CD4-positive, alpha-beta T cell treated with Interleukin-17A for 4 hours (primary cell): Measurements from ENCODE around the gene SMC1B.
A peak's percentile ranks its signal among the peaks of the same experiment; 100 is the strongest.
"Not testable (repeated sequence)": the region's sequence is repeated elsewhere in the genome, so short reads cannot be mapped to it uniquely, and the experiment has no call there.

Experiments
- DNase-seq: peaks from one replicate; pipeline ENCODE4 v3.0.0-alpha.2; 2020; ENCODE audit warnings: mixed read lengths

The SMC1B gene

GRCh38 chr22:45421349-45422055, 8.1 kb upstream of the SMC1B start:
- no peak for DNase-seq

- no peak for DNase-seq
Observed at GRCh38 chr22:45420539-45420938, 7.1 kb upstream of the SMC1B start.

- DNase-seq: no peak
Observed at GRCh38 chr22:45420011-45420410, 6.6 kb upstream of the SMC1B start.

GRCh38 chr22:45418770-45419138, 5.4 kb upstream of the SMC1B start:
- DNase-seq: no peak

GRCh38 chr22:45418056-45418769, 4.8 kb upstream of the SMC1B start:
- no peak for DNase-seq

GRCh38 chr22:45413013-45413367, 409 bp downstream of the SMC1B start:
- DNase-seq: no peak

GRCh38 chr22:45407793-45408192, 5.6 kb downstream of the SMC1B start:
- DNase-seq: no peak

- no peak for DNase-seq
Observed at GRCh38 chr22:45402466-45402985, 10.9 kb downstream of the SMC1B start.

DNA sequence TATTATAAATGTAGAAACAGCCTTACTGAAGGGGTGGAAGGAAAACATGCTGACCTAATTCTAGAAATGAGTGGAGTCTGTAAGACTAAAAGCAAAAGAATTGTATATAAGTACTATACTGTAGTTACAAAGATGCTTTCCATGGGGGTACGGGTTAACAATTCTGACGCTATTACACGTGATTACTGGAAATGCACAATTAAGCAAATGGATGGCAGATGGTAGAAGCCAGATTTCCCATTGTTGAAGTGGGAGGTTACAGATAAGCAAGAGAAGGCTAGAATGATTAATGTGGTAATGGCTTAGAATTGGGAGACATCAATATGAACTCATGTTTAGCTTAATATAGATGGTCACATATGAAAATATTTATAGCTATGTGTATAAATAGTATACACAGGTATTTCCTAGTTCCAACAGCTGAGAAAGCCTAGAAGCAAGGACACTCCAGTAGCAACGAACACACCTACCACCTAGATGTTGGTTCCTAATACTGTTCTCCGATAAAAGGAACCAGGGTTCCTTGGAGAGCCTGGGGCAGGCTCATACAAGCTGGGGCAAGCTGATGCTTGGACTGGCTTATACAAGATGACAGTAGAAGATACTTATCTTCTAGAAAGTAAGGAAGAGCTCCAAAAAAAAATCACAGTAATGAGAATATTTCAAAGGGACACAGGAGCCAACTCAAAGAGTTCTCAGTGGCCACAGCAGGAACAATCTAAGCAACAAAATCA, 13.5 kb downstream of the SMC1B start:
- DNase-seq: no peak

GRCh38 chr22:45398214-45398613, 15.2 kb downstream of the SMC1B start:
- DNase-seq: no peak

DNA sequence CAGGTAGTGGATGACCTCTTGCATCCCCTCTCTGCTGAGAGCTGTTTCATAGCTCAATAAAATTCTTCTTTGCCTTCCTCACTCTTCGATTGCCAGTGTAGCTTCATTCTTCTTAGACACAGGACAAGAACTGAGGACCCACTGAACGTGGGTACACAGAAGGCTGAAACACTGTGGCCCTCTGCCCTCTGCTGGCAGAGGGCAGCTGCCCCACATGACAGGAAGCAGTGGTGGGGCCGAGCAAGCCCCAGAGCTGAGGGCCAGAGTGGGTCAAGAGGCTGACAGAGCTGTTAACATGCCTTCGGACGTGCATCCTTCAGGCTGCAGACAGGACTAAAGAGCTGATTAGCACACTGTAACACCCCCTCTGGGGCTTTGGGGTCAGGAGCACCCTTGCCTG, 15.6 kb downstream of the SMC1B start:
- peak; percentile 30 for DNase-seq

DNA sequence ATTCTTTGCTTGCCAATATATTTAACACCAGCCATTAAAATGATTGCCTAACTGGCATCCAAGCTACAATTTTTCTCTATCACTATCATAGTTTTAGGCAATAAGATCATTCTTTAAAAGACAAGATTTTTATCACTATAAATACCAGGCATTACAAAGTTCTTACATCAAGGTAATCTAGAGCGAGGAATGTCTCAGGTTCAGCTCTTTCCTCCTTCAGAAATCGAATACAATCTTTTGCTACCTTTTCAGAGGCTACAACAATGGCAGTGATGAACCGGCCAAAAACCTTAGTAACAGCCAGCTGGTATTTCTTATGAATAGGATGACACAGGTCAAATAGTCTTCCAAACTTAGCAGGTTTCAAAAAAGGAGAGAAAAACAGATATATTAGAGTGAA, 23.9 kb downstream of the SMC1B start:
- DNase-seq: no peak

DNA sequence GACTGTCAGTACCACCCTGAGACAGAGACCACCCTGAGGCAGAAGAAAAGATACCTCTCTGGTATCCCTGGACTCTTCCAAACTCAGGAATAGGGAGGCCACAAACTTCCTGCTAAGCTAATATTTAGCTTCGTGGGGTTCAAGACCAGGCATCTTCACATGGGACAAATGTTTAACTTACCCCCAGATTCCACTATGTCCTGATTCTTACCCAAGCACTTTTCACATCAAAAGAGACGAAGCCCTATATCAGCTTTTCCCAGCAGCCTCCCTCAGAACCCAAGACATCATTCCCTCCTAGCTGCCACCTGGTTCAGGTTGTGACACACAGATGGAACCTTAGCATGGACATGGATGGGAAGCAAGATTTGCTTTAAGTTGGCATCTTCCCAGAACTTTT, 32.1 kb downstream of the SMC1B start:
- DNase-seq: no peak

DNA sequence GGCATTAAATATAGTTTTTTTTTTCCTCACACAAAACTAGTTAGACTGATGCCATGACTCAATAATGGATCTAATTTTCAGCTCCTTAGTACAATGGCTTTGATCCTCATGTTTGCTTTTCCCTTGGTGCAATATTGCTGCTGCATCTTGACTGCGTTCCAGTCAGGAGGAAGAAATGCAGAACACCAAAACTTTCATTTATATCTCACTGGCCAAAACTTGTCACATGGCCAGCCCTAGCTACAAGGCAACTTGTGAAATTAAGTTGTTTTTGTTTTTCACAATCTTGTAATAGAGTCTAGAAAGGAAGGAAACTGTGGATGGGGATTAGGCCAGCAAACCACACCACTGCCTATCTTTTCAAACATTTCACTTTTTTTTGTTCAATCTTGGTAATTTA, 36.7 kb downstream of the SMC1B start:
- DNase-seq: no peak

GRCh38 chr22:45376009-45376408, 37.4 kb downstream of the SMC1B start:
- DNase-seq: no peak

GRCh38 chr22:45373592-45373991, 39.8 kb downstream of the SMC1B start:
- DNase-seq: not testable (repeated sequence)

- DNase-seq: no peak
Observed at GRCh38 chr22:45366713-45367112, 46.7 kb downstream of the SMC1B start.

- DNase-seq: no peak
Observed at GRCh38 chr22:45359627-45360026, 53.8 kb downstream of the SMC1B start.

- no peak for DNase-seq
Observed at GRCh38 chr22:45358127-45358526, 55.3 kb downstream of the SMC1B start.

DNA sequence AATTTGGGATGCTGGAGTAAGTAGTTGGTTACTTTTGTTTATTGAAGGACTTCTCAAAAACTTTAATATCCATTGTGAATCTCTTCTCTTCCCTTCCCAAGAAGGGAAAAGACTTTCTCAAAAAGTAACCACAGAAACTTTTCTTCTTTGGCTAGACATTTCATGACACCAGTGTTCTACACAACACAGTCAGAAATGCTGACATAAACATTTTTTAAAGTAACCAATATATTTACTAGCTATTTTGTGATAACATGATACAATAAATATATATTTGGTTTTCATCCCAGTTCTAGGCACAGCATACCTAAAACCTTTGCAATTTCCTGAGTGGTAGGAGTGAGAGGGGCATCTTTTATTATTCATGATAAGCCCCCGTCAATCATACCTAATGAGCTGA, 55.9 kb downstream of the SMC1B start:
- DNase-seq: no peak

GRCh38 chr22:45353786-45354185, 59.6 kb downstream of the SMC1B start:
- no peak for DNase-seq

DNA sequence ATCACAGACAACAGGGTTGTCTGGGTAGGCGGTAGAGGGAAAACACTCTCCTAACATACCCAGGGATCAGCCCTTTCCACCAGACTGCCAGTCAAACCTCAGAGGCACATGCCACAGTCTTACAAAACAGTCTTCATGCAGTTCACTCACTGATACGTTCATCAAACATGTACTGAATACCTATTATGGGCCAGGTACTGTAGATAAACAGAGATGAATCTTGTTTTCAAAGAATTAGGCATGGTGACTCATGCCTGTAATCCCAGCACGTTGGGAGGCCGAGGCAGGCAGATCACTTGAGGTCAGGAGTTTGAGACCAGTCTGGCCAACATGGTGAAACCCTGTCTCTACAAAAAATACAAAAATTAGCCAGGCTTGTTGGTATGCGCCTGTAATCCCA, 60.6 kb downstream of the SMC1B start:
- not testable (repeated sequence) for DNase-seq

DNA sequence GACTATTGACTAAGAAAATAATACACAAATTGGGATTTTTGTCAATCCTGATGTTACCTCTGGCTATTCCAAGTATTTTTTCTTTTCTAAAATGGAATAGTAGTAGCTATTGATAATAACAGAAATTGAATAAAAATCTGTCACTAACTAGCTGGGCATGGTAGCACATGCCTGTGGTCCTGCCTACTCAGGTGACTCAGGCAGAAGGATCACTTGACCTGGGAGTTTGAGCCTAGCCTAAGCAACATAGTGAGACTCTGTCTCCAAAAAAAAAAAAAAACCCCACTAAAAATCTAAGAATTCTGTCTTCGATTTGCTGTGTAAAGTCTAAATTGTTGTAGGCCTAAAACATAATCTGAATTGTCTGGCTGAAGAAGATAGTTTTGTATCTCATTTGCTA, 61.4 kb downstream of the SMC1B start:
- DNase-seq: no peak

GRCh38 chr22:45349916-45350315, 63.5 kb downstream of the SMC1B start:
- DNase-seq: no peak
